ENCODE measurements around the gene MYO5A.

DNA sequence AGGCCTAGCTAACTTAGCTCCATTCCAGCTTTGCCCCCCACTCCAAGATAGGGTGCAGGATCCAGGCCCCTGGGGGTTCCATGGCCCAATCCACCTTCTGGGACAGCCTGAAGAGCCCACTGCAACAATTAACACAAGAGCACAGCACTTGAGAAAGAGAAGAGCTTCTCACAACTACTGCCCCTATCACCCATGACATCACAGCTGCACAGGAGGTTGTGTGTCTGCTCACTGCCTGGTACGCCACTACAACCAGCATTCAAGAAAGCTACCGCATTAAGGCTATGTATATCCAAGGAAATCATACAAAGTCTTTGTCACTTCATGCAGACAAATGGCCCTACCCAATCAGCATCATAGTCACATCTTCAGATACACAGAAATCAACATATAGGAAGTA lies 62.0 kb downstream of the MYO5A start:
- TF ChIP-seq, protein P1, sequence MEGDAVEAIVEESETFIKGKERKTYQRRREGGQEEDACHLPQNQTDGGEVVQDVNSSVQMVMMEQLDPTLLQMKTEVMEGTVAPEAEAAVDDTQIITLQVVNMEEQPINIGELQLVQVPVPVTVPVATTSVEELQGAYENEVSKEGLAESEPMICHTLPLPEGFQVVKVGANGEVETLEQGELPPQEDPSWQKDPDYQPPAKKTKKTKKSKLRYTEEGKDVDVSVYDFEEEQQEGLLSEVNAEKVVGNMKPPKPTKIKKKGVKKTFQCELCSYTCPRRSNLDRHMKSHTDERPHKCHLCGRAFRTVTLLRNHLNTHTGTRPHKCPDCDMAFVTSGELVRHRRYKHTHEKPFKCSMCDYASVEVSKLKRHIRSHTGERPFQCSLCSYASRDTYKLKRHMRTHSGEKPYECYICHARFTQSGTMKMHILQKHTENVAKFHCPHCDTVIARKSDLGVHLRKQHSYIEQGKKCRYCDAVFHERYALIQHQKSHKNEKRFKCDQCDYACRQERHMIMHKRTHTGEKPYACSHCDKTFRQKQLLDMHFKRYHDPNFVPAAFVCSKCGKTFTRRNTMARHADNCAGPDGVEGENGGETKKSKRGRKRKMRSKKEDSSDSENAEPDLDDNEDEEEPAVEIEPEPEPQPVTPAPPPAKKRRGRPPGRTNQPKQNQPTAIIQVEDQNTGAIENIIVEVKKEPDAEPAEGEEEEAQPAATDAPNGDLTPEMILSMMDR (IDR thresholded peaks at IDR 0.05): no peak
- TF ChIP-seq POLR2A (IDR thresholded peaks at IDR 0.05): no peak

Data from Peyer's patch (tissue), 4 donors.